Vagina (tissue), 2 donors: ENCODE results near the gene ZNF136.

Experiments
- CTCF ChIP-seq, 3 experiments: fragments of 450-650 bp in 2 of 3; fragments of 200-600 bp in 1 of 3; sonication (generic) in 1 of 3; IDR thresholded peaks; one replicate each; pipeline ENCODE4 v1.5.1; 2017 to 2019; ENCODE audit warnings: antibody characterized with exemption in 3 of 3, mild to moderate bottlenecking in 2 of 3, moderate library complexity in 2 of 3
- POLR2A ChIP-seq, 2 donors: fragments of 450-650 bp; IDR thresholded peaks; one replicate each; pipeline ENCODE4 v1.6.1; 2017; ENCODE audit warnings: antibody characterized with exemption in 2 of 2, mild to moderate bottlenecking in 2 of 2, moderate library complexity in 2 of 2
- POLR2AphosphoS5 ChIP-seq, 2 donors: sonication (generic); formaldehyde crosslinking; IDR thresholded peaks; one replicate each; pipeline ENCODE4 v1.9.0; 2017; ENCODE audit warnings: antibody characterized with exemption in 2 of 2, mild to moderate bottlenecking in 2 of 2, low read depth in 1 of 2; ENCODE audit not compliant: insufficient read depth in 1 of 2

- TF ChIP-seq CTCF (IDR thresholded peaks at IDR 0.05) (no peak), POLR2A (IDR thresholded peaks at IDR 0.05) (no peak), POLR2AphosphoS5 (IDR thresholded peaks at IDR 0.05; ENCODE audit: insufficient read depth in 1 of 2, low read depth in 1 of 2) (no peak)
These were observed 3.0 kb upstream of the ZNF136 start for GRCh38 chr19:12159773-12160414.
